Prostate gland (tissue), 2 donors: Measurements from ENCODE around the gene METRNL. TPM values are rescaled to one million over a fixed set of nuclear protein-coding genes. Genes with fewer than 3 reads are reported as not detected.
A peak's percentile ranks its signal among the peaks of the same experiment; 100 is the strongest.
"Not testable (repeated sequence)": the region's sequence is repeated elsewhere in the genome, so short reads cannot be mapped to it uniquely, and the experiment has no call there.

Experiments used
- DNase-seq: peaks from one replicate; pipeline ENCODE4 v3.0.0-alpha.2; 2019; ENCODE audit warnings: low spot score
- H3K27ac ChIP-seq, 2 donors: fragments of 200-600 bp; sonication (generic); 2 replicates each; pipeline ENCODE4 v1.5.1; 2017 to 2019
- H3K27me3 ChIP-seq: fragments of 200-600 bp; sonication (generic); replicated peaks from 2 replicates; pipeline ENCODE4 v1.5.1; 2019; ENCODE audit not compliant: insufficient read depth
- H3K36me3 ChIP-seq, 2 donors: fragments of 200-600 bp; sonication (generic); 1 replicate in 1 of 2; 2 replicates in 1 of 2; pipeline versions ENCODE4 v1.5.1 to v1.8.1; 2017 to 2019
- H3K4me1 ChIP-seq: fragments of 200-600 bp; sonication (generic); replicated peaks from 2 replicates; pipeline ENCODE4 v1.5.1; 2019
- H3K4me3 ChIP-seq, 2 donors: fragments of 200-600 bp; sonication (generic); 2 replicates each; pipeline ENCODE4 v1.5.1; 2017 to 2019
- H3K9me3 ChIP-seq: fragments of 200-600 bp; sonication (generic); 2 replicates; pipeline ENCODE4 v1.5.1; 2017
- CTCF ChIP-seq, 4 experiments: fragments of 200-600 bp in 2 of 4; fragments of 450-650 bp in 2 of 4; sonication (generic) in 2 of 4; IDR thresholded peaks; 1 replicate in 3 of 4; 2 replicates in 1 of 4; pipeline ENCODE4 v1.5.1; 2016 to 2019; ENCODE audit warnings: antibody characterized with exemption in 4 of 4, mild to moderate bottlenecking in 2 of 4, moderate library complexity in 2 of 4
- POLR2A ChIP-seq: fragments of 450-650 bp; IDR thresholded peaks from one replicate; pipeline ENCODE4 v1.6.1; 2016; ENCODE audit warnings: antibody characterized with exemption, mild to moderate bottlenecking
- POLR2AphosphoS5 ChIP-seq: sonication (generic); formaldehyde crosslinking; IDR thresholded peaks from one replicate; pipeline ENCODE4 v1.6.1; 2017; ENCODE audit warnings: antibody characterized with exemption
- WGBS: methylation state at CpG from one replicate; pipeline ENCODE4 v1.1.5; 2018; 5-methylcytosine and 5-hydroxymethylcytosine counted together
- intact Hi-C: fragments of 100-400 bp; cut with DNase I; formaldehyde crosslinking; loops from one replicate; pipeline ENCODE4 v1.14.2; 2022
- total RNA-seq, 2 donors: library from RNA; depleted of rRNA; stranded (reverse); fragments of >200 nt; gene quantifications; one replicate each; pipeline ENCODE4 v1.1.0, GENCODE V29; 2016

The METRNL gene
- total RNA-seq, 2 donors from 2014 or later, result 22.4 to 59.4 TPM

GRCh38 chr17:83053021-83053681, 26.3 kb upstream of the METRNL start:
- H3K27me3 ChIP-seq, result no peaks in the 10 kb centered on the region
- peak overlapping the region; percentile 26 to 53 for H3K27ac ChIP-seq
- no peak overlapping the region for H3K4me3 ChIP-seq
- no peak for DNase-seq
- H3K9me3 ChIP-seq, result no peaks in the 10 kb centered on the region
- no peaks in the 10 kb centered on the region for H3K36me3 ChIP-seq
- 74% methylated on average over 15 of the region's 15 CpGs for WGBS
- peaks cover 8% of the 10 kb centered on the region for H3K4me1 ChIP-seq
- intact Hi-C loops, result no loop called here
- TF ChIP-seq CTCF (IDR thresholded peaks at IDR 0.05) (no peak), POLR2A (no peak), POLR2AphosphoS5 (no peak)

GRCh38 chr17:83053739-83054451, 25.5 kb upstream of the METRNL start:
- intact Hi-C loops, result no loop called here
- Histone ChIP-seq H3K4me3 (no peak overlapping the region), H3K27me3 (no peaks in the 10 kb centered on the region), H3K4me1 (peaks cover 8% of the 10 kb centered on the region), H3K27ac (peak overlapping the region in 1 of 2 donors; percentile 53), H3K9me3 (no peaks in the 10 kb centered on the region), H3K36me3 (no peaks in the 10 kb centered on the region)
- TF ChIP-seq POLR2A (no peak), CTCF (IDR thresholded peaks at IDR 0.05) (no peak), POLR2AphosphoS5 (no peak)
- WGBS, result 67% methylated on average over 13 of the region's 13 CpGs
- no peak for DNase-seq

GRCh38 chr17:83054518-83055125, 24.8 kb upstream of the METRNL start:
- Histone ChIP-seq H3K36me3 (no peaks in the 10 kb centered on the region), H3K9me3 (no peaks in the 10 kb centered on the region), H3K27me3 (no peaks in the 10 kb centered on the region), H3K4me1 (peaks cover 8% of the 10 kb centered on the region), H3K27ac (no peak overlapping the region), H3K4me3 (no peak overlapping the region)
- intact Hi-C loops, result no loop called here
- no peak for DNase-seq
- 86% methylated on average over 13 of the region's 13 CpGs for WGBS
- TF ChIP-seq POLR2A (no peak), POLR2AphosphoS5 (no peak), CTCF (IDR thresholded peaks at IDR 0.05) (no peak)

GRCh38 chr17:83055176-83055575, 24.2 kb upstream of the METRNL start:
- H3K27ac ChIP-seq, DNase-seq, H3K4me1 ChIP-seq, H3K9me3 ChIP-seq, intact Hi-C loops, H3K27me3 ChIP-seq, H3K36me3 ChIP-seq, H3K4me3 ChIP-seq: not testable (repeated sequence)
- WGBS, result 96% methylated on average over 12 of the region's 25 CpGs

GRCh38 chr17:83055911-83056582, 23.4 kb upstream of the METRNL start:
- Histone ChIP-seq H3K4me1 (peaks cover 8% of the 10 kb centered on the region), H3K36me3 (no peaks in the 10 kb centered on the region), H3K9me3 (no peaks in the 10 kb centered on the region), H3K27me3 (no peaks in the 10 kb centered on the region), H3K4me3 (no peak overlapping the region), H3K27ac (no peak overlapping the region)
- DNase-seq, result no peak
- no peak for TF ChIP-seq POLR2A
- no peak for TF ChIP-seq POLR2AphosphoS5
- no peak for TF ChIP-seq CTCF (IDR thresholded peaks at IDR 0.05)
- intact Hi-C loops, result no loop called here
- WGBS, result 53% methylated on average over 16 of the region's 16 CpGs
